ENCODE data around the gene STH. TPM values are rescaled to one million over a fixed set of nuclear protein-coding genes. Genes with fewer than 3 reads are reported as not detected.
"Not testable (repeated sequence)": the region's sequence is repeated elsewhere in the genome, so short reads cannot be mapped to it uniquely, and the experiment has no call there.

The STH gene
- total and polyA plus RNA-seq, 5 donors = not detected

DNA sequence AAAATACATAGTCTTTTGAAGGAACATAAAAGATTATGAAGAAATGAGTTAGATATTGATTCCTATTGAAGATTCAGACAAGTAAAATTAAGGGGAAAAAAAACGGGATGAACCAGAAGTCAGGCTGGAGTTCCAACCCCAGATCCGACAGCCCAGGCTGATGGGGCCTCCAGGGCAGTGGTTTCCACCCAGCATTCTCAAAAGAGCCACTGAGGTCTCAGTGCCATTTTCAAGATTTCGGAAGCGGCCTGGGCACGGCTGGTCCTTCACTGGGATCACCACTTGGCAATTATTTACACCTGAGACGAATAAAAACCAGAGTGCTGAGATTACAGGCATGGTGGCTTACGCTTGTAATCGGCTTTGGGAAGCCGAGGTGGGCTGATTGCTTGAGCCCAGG, 9.5 kb downstream of the STH start:
- no peaks in the 10 kb centered on the region for H3K27me3 ChIP-seq (ENCODE audit: control insufficient read depth, insufficient read depth)
- H3K4me3 ChIP-seq (ENCODE audit: low read length) = no peak overlapping the region
- no peaks in the 10 kb centered on the region for H3K9me3 ChIP-seq (ENCODE audit: control insufficient read depth, low read length)
- WGBS = 93% methylated on average over 9 of the region's 9 CpGs
- H3K4me1 ChIP-seq (ENCODE audit: control insufficient read depth, insufficient read depth, low read length) = no peaks in the 10 kb centered on the region
- no peak for ATAC-seq
- DNase-seq = no peak
- H3K27ac ChIP-seq (ENCODE audit: low read length) = no peak overlapping the region
- intact Hi-C loops (cut with DNase I) = loop anchor here in 1 of 4 donors (10.0 kb wide), 1 partner anchor 276 kb away; no protein-coding TSS in a partner anchor

DNA sequence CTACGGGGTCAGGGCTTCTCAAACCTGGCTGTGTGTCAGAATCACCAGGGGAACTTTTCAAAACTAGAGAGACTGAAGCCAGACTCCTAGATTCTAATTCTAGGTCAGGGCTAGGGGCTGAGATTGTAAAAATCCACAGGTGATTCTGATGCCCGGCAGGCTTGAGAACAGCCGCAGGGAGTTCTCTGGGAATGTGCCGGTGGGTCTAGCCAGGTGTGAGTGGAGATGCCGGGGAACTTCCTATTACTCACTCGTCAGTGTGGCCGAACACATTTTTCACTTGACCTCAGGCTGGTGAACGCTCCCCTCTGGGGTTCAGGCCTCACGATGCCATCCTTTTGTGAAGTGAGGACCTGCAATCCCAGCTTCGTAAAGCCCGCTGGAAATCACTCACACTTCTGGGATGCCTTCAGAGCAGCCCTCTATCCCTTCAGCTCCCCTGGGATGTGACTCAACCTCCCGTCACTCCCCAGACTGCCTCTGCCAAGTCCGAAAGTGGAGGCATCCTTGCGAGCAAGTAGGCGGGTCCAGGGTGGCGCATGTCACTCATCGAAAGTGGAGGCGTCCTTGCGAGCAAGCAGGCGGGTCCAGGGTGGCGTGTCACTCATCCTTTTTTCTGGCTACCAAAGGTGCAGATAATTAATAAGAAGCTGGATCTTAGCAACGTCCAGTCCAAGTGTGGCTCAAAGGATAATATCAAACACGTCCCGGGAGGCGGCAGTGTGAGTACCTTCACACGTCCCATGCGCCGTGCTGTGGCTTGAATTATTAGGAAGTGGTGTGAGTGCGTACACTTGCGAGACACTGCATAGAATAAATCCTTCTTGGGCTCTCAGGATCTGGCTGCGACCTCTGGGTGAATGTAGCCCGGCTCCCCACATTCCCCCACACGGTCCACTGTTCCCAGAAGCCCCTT, 10.9 kb downstream of the STH start:
- Histone ChIP-seq H3K27ac (ENCODE audit: low read length) (no peak overlapping the region), H3K4me3 (ENCODE audit: low read length) (no peak overlapping the region), H3K4me1 (ENCODE audit: control insufficient read depth, insufficient read depth, low read length) (no peaks in the 10 kb centered on the region), H3K9me3 (ENCODE audit: control insufficient read depth, low read length) (no peaks in the 10 kb centered on the region), H3K27me3 (ENCODE audit: control insufficient read depth, insufficient read depth) (no peaks in the 10 kb centered on the region)
- intact Hi-C loops (cut with DNase I) = loop anchor here in 1 of 4 donors (10.0 kb wide), 1 partner anchor 275 kb away; no protein-coding TSS in a partner anchor
- peak in 1 of 2 donors; percentile 53 for ATAC-seq
- peak in 2 of 3 donors; percentile 46 to 62 for DNase-seq
- 74% methylated on average over 33 of the region's 33 CpGs for WGBS

DNA sequence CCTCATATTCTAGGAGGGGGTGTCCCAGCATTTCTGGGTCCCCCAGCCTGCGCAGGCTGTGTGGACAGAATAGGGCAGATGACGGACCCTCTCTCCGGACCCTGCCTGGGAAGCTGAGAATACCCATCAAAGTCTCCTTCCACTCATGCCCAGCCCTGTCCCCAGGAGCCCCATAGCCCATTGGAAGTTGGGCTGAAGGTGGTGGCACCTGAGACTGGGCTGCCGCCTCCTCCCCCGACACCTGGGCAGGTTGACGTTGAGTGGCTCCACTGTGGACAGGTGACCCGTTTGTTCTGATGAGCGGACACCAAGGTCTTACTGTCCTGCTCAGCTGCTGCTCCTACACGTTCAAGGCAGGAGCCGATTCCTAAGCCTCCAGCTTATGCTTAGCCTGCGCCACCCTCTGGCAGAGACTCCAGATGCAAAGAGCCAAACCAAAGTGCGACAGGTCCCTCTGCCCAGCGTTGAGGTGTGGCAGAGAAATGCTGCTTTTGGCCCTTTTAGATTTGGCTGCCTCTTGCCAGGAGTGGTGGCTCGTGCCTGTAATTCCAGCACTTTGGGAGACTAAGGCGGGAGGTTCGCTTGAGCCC, 11.6 kb downstream of the STH start:
- DNase-seq = no peak
- ATAC-seq = peak in 1 of 2 donors; percentile 20
- no peaks in the 10 kb centered on the region for H3K4me1 ChIP-seq (ENCODE audit: control insufficient read depth, insufficient read depth, low read length)
- no peaks in the 10 kb centered on the region for H3K9me3 ChIP-seq (ENCODE audit: control insufficient read depth, low read length)
- 83% methylated on average over 16 of the region's 16 CpGs for WGBS
- intact Hi-C loops (cut with DNase I) = no loop called here
- no peaks in the 10 kb centered on the region for H3K27me3 ChIP-seq (ENCODE audit: control insufficient read depth, insufficient read depth)
- no peak overlapping the region for H3K4me3 ChIP-seq (ENCODE audit: low read length)
- no peak overlapping the region for H3K27ac ChIP-seq (ENCODE audit: low read length)

DNA sequence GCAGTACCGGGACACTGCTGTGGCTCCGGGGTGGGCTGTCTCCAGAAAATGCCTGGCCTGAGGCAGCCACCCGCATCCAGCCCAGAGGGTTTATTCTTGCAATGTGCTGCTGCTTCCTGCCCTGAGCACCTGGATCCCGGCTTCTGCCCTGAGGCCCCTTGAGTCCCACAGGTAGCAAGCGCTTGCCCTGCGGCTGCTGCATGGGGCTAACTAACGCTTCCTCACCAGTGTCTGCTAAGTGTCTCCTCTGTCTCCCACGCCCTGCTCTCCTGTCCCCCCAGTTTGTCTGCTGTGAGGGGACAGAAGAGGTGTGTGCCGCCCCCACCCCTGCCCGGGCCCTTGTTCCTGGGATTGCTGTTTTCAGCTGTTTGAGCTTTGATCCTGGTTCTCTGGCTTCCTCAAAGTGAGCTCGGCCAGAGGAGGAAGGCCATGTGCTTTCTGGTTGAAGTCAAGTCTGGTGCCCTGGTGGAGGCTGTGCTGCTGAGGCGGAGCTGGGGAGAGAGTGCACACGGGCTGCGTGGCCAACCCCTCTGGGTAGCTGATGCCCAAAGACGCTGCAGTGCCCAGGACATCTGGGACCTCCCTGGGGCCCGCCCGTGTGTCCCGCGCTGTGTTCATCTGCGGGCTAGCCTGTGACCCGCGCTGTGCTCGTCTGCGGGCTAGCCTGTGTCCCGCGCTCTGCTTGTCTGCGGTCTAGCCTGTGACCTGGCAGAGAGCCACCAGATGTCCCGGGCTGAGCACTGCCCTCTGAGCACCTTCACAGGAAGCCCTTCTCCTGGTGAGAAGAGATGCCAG, 12.9 kb downstream of the STH start:
- ATAC-seq = peak in 1 of 2 donors; percentile 15
- Histone ChIP-seq H3K9me3 (ENCODE audit: control insufficient read depth, low read length) (no peaks in the 10 kb centered on the region), H3K27me3 (ENCODE audit: control insufficient read depth, insufficient read depth) (no peaks in the 10 kb centered on the region), H3K27ac (ENCODE audit: low read length) (no peak overlapping the region), H3K4me1 (ENCODE audit: control insufficient read depth, insufficient read depth, low read length) (no peaks in the 10 kb centered on the region), H3K4me3 (ENCODE audit: low read length) (no peak overlapping the region)
- WGBS = 84% methylated on average over 28 of the region's 28 CpGs
- DNase-seq = no peak
- intact Hi-C loops (cut with DNase I) = no loop called here

DNA sequence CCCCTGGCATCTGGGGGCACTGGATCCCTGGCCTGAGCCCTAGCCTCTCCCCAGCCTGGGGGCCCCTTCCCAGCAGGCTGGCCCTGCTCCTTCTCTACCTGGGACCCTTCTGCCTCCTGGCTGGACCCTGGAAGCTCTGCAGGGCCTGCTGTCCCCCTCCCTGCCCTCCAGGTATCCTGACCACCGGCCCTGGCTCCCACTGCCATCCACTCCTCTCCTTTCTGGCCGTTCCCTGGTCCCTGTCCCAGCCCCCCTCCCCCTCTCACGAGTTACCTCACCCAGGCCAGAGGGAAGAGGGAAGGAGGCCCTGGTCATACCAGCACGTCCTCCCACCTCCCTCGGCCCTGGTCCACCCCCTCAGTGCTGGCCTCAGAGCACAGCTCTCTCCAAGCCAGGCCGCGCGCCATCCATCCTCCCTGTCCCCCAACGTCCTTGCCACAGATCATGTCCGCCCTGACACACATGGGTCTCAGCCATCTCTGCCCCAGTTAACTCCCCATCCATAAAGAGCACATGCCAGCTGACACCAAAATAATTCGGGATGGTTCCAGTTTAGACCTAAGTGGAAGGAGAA, 13.5 kb downstream of the STH start:
- Histone ChIP-seq H3K9me3 (ENCODE audit: control insufficient read depth, low read length) (no peaks in the 10 kb centered on the region), H3K27me3 (ENCODE audit: control insufficient read depth, insufficient read depth) (no peaks in the 10 kb centered on the region), H3K27ac (ENCODE audit: low read length) (no peak overlapping the region), H3K4me1 (ENCODE audit: control insufficient read depth, insufficient read depth, low read length) (no peaks in the 10 kb centered on the region), H3K4me3 (ENCODE audit: low read length) (no peak overlapping the region)
- 81% methylated on average over 11 of the region's 11 CpGs for WGBS
- intact Hi-C loops (cut with DNase I) = no loop called here
- ATAC-seq (no peak), DNase-seq (no peak)

DNA sequence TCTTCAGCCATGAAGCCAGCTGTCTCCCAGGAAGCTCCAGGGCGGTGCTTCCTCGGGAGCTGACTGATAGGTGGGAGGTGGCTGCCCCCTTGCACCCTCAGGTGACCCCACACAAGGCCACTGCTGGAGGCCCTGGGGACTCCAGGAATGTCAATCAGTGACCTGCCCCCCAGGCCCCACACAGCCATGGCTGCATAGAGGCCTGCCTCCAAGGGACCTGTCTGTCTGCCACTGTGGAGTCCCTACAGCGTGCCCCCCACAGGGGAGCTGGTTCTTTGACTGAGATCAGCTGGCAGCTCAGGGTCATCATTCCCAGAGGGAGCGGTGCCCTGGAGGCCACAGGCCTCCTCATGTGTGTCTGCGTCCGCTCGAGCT, 14.1 kb downstream of the STH start:
- no peak for ATAC-seq

DNA sequence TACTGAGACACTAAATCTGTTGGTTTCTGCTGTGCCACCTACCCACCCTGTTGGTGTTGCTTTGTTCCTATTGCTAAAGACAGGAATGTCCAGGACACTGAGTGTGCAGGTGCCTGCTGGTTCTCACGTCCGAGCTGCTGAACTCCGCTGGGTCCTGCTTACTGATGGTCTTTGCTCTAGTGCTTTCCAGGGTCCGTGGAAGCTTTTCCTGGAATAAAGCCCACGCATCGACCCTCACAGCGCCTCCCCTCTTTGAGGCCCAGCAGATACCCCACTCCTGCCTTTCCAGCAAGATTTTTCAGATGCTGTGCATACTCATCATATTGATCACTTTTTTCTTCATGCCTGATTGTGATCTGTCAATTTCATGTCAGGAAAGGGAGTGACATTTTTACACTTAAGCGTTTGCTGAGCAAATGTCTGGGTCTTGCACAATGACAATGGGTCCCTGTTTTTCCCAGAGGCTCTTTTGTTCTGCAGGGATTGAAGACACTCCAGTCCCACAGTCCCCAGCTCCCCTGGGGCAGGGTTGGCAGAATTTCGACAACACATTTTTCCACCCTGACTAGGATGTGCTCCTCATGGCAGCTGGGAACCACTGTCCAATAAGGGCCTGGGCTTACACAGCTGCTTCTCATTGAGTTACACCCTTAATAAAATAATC, 14.6 kb downstream of the STH start:
- WGBS = 68% methylated on average over 9 of the region's 9 CpGs
- H3K4me1 ChIP-seq (ENCODE audit: control insufficient read depth, insufficient read depth, low read length) = no peaks in the 10 kb centered on the region
- no peaks in the 10 kb centered on the region for H3K9me3 ChIP-seq (ENCODE audit: control insufficient read depth, low read length)
- H3K27ac ChIP-seq (ENCODE audit: low read length) = no peak overlapping the region
- DNase-seq = no peak
- no peak overlapping the region for H3K4me3 ChIP-seq (ENCODE audit: low read length)
- H3K27me3 ChIP-seq (ENCODE audit: control insufficient read depth, insufficient read depth) = no peaks in the 10 kb centered on the region
- no peak for ATAC-seq
- intact Hi-C loops (cut with DNase I) = no loop called here

More for the DNA sequence above, 14.1 kb downstream of the STH start:
- 93% methylated on average over 7 of the region's 7 CpGs for WGBS
- H3K4me3 ChIP-seq (ENCODE audit: low read length) = no peak overlapping the region
- H3K27ac ChIP-seq (ENCODE audit: low read length) = no peak overlapping the region
- no peaks in the 10 kb centered on the region for H3K9me3 ChIP-seq (ENCODE audit: control insufficient read depth, low read length)
- intact Hi-C loops (cut with DNase I) = no loop called here
- no peaks in the 10 kb centered on the region for H3K4me1 ChIP-seq (ENCODE audit: control insufficient read depth, insufficient read depth, low read length)
- H3K27me3 ChIP-seq (ENCODE audit: control insufficient read depth, insufficient read depth) = no peaks in the 10 kb centered on the region
- DNase-seq = no peak

DNA sequence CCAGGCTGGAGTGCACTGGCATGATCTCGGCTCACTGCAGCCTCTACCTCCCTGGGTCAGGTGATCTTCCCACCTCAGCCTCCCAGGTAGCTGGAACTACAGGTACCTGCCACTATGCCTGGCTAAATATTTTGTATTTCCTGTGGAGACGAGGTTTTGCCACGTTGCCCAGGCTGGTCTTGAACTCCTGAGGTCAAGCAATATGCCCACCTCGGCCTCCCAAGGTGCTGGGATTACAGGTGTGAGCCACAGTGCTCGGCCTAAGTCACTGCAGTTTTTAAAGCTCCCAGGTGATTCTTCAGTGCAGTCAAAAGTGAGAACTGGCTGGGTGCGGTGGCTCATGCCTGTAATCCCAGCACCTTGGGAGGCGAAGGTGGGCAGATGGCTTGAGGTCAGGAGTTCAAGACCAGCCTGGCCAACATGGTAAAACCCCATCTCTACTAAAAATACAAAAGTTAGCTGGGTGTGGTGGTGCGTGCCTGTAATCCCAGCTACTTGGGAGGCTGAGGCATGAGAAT, 20.4 kb downstream of the STH start:
- DNase-seq; H3K4me1 ChIP-seq (ENCODE audit: control insufficient read depth, insufficient read depth, low read length); intact Hi-C loops (cut with DNase I); H3K27me3 ChIP-seq (ENCODE audit: control insufficient read depth, insufficient read depth); H3K4me3 ChIP-seq (ENCODE audit: low read length); ATAC-seq; H3K27ac ChIP-seq (ENCODE audit: low read length); H3K9me3 ChIP-seq (ENCODE audit: control insufficient read depth, low read length): not testable (repeated sequence)
- 96% methylated on average over 8 of the region's 8 CpGs for WGBS

DNA sequence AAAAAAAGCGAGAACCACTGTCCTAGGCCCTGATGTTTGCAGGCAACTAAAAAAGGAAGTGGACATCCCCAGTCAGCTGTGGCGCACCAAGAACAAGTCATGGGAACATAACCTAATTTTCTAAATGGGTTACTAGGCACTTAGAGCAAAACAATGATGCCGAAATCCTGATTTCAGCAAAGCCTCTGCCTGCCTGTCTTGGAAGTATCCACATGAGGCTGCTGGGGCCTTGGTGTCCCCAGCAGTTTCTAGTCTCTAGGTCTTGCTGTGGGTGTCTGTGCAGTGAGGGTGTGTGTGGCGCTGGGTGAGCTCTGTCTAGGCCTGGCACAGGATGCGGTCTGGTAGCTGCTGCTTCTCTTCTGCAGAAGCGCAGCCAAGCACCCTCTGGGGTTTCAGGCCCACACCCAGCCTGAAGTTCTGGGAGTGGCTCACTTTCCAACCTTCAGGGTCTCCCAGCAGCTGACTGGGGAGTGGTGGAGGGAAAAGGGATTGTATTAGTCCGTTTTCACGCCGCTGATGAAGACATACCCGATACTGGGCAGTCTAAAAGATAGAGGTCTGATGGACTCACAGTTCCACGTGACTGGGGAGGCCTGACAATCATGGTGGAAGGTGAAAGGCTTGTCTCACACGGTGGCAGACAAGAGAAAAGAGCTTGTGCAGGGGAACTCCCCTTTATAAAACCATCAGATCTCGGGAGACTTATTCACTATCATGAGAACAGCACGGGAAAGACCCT, 21.1 kb downstream of the STH start:
- WGBS = 86% methylated on average over 14 of the region's 14 CpGs
- Histone ChIP-seq H3K27me3 (ENCODE audit: control insufficient read depth, insufficient read depth) (no peaks in the 10 kb centered on the region), H3K4me1 (ENCODE audit: control insufficient read depth, insufficient read depth, low read length) (no peaks in the 10 kb centered on the region), H3K27ac (ENCODE audit: low read length) (no peak overlapping the region), H3K4me3 (ENCODE audit: low read length) (no peak overlapping the region), H3K9me3 (ENCODE audit: control insufficient read depth, low read length) (no peaks in the 10 kb centered on the region)
- DNase-seq = no peak
- no peak for ATAC-seq
- intact Hi-C loops (cut with DNase I) = no loop called here

DNA sequence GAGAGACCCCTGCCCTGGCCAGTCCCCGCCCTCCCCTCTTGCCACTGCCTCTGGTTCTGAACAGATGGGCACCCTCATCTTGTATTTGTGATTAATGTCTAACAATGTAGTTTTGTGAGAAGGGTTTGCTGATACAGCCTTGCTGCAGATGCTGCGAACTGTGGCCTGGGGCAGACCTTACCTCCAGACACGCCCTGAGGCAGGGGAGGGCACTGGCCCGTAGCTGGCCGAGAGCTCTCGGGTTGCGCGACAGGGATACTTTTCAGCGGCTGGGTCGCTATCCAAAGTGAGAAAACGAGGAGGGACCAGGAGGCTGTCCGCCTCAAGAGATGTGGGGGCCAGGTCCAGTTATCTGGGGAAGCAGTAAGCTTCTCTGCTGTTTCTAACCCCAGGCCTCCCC, 21.9 kb downstream of the STH start:
- ATAC-seq (no peak), DNase-seq (no peak)
- Histone ChIP-seq H3K27me3 (ENCODE audit: control insufficient read depth, insufficient read depth) (no peaks in the 10 kb centered on the region), H3K9me3 (ENCODE audit: control insufficient read depth, low read length) (no peaks in the 10 kb centered on the region), H3K4me1 (ENCODE audit: control insufficient read depth, insufficient read depth, low read length) (no peaks in the 10 kb centered on the region), H3K4me3 (ENCODE audit: low read length) (no peak overlapping the region), H3K27ac (ENCODE audit: low read length) (no peak overlapping the region)
- 85% methylated on average over 12 of the region's 12 CpGs for WGBS
- intact Hi-C loops (cut with DNase I) = no loop called here

Measured in right cardiac atrium (tissue), 5 donors.